GM04504 (cell line): ENCODE data around the gene ZFAND6.

Source experiments
- DNase-seq: peaks from one replicate; pipeline ENCODE4 v3.0.0-alpha.2; 2012; ENCODE audit warnings: low read depth

The ZFAND6 gene

GRCh38 chr15:80171787-80172186 lies 112.3 kb downstream of the ZFAND6 start:
- DNase-seq, result no peak

- no peak for DNase-seq
Measured at GRCh38 chr15:80172401-80172800, 112.9 kb downstream of the ZFAND6 start.

DNA sequence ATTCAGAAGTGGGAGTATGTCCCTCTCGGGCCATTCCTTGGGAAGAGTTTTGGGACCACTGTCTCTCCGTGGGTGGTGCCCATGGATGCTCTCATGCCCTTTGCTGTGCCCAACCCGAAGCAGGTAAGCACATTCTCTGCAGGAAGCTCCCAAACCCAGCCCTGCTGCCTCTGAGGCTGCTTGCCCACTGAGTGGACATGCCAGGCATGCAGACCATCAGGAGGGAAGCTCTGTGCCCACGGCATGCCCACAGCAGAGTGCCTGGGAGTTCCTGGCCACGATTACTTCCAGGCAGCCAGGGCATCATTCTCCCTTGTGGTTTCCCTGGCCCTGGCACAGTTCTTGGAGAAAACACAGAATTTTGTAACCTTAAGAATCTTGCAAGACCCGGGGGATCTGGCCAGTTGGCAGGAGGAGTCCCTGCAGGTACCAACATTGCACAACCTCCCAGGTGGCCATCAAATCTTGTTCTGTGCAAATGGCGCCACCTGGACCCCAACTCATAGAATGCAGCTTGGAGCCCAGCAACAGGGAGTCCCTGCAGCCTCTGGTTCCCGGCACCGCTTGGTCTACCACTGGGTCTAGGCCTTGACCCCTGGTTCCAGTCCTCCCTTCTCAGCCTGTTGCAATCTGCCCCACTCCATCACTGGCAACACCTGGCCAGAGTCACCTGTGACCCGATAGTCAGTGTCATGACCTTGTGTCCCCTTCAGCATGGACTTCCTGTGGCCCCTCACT lies 113.7 kb downstream of the ZFAND6 start:
- no peak for DNase-seq

DNA sequence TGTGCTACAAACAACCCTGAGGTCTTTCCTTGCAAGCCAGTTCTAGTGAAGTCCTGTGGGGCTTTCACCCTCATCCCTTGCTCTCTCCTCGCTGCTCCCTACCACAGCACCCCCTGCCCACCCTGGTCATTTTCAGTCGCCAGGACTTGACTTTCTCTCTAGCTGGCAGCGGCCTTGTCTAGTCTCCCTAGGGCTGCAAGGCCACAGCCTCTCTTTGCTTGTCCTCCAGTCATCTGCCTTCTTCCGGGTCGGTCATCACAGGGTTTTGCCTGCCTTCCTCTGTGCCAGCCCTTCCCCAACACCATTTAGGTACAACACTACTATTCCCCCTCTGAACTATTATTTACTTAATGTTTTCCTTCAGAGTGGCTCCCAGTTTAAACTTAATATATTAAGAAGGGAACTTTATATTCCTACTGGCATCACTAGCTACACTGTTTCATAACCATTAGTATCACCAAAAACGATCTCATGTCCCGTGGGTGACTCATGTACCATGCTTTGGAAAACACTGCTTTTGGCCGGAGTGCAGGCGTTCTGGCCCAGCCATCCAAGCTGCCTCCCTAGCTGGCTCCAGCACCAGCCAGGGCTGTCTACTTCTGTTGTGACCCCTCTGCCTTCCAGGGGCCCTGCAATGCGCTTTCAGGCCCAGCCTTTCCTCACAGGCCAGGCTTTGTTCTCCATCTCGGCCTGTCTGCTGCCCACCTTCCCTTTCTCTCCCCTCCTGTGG lies 114.7 kb downstream of the ZFAND6 start:
- DNase-seq, result peak; percentile 72

- DNase-seq, result no peak
Measured at GRCh38 chr15:80175436-80175835, 116.0 kb downstream of the ZFAND6 start.

DNA sequence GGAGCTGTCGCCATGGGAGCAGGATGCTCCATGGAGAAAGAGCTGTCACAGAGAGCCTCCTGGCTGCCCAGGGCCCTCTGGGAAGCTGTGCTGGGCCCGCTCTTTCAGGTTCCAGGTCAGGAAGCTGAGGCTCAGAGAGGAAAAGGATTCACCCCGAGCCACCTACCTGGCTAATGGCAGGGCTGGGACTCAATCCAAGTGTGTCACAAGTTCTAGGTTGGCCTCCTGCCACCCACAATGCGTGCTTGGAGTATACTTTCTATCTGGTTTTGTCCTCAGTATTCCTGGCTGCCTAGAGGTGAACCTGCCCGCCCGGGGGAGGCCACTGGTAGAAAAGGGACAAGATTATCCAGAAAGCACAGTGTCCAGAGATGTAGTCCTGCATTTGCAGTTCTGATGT lies 117.0 kb downstream of the ZFAND6 start:
- DNase-seq, result no peak

DNA sequence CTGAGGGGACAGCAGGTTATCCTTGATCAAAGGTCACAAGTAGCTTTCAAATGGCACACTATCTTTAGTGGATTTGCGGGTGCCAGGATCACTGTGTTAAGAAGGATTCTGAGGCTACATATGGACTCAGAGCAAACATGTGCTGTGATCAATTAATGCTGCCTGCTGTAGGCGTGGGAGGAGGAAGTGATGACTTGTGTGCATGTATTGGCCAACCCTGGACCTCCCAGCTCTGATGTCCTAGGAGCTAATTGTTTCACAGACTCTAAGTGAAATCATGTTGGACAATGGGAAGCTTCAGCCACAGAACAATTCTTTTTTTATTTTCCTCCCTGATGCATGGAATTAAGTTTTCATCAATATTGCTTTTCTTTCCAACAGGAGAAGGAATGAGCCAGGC lies 117.7 kb downstream of the ZFAND6 start:
- DNase-seq, result no peak

DNA sequence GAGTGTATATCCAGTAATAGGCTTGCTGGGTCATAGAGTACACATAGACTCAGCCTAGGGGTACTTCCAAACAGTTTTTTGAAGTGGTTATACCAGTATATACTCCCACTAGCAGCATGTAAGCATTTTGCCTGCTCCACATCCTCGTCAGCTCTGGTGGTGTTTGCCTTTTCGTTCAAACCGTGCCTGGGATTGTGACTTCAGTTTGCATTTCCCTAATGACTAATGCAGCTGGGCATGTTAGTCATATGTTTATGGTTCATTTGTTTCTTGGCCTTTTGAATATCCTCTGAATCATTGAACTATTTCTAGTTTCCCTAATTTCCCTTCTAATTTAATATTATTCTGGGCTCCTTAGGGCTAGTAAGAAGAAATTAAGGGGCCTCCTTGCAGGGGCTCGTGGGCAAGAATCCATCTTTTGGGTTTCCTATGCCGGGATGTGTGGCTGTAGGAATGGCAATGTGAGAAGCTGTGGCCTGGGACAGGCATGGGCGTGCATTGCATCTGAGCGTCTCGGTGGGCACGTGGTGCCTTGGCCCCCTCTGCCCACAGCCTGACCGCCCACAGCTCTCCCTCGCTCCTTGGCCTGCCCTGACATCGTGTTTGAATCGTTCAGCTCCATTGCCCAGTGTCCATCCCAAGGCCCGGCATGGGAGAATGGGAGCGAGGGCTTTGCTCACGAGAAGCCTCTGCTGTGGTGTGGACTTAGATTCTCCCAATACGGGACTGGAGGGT lies 119.7 kb downstream of the ZFAND6 start:
- peak; percentile 71 for DNase-seq

DNA sequence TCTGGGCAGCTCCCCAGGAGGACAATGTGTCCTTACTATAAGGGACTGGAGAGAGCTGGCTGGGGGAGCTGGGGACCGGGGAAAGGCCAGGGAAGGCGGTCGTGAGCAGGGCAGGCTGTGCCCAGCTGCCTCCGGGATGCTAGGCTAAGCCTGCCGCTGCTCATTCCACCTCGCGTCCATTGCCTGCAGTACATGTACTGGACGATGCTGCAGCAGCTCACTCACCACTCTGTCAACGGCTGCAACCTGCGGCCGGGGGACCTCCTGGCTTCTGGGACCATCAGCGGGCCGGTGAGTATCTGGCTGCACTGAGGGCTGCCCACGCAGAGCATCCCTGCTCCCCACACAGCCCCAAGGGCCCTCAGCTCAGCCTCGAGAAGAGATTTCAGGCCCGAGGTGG lies 120.5 kb downstream of the ZFAND6 start:
- DNase-seq, result no peak

DNA sequence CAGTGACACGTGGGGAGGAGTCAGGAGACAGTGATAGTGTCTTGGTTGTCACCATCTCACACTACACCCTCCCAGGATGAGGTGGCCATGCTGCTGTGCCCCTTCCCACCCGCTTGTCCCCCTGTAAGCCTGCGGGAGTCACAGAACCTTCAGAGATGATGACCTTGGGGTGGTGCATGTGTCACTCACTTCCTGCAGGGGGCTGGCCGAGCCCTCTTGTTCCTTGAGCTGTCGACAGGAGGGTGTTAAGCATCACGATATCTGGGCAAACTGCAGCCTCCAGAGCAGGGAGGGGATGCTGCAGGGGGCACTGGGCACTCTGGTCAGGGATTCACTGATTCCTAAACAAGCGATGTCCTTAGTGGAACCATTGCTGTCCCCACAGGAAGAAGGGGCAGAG lies 121.0 kb downstream of the ZFAND6 start:
- no peak for DNase-seq

GRCh38 chr15:80180986-80181385 lies 121.5 kb downstream of the ZFAND6 start:
- no peak for DNase-seq

DNA sequence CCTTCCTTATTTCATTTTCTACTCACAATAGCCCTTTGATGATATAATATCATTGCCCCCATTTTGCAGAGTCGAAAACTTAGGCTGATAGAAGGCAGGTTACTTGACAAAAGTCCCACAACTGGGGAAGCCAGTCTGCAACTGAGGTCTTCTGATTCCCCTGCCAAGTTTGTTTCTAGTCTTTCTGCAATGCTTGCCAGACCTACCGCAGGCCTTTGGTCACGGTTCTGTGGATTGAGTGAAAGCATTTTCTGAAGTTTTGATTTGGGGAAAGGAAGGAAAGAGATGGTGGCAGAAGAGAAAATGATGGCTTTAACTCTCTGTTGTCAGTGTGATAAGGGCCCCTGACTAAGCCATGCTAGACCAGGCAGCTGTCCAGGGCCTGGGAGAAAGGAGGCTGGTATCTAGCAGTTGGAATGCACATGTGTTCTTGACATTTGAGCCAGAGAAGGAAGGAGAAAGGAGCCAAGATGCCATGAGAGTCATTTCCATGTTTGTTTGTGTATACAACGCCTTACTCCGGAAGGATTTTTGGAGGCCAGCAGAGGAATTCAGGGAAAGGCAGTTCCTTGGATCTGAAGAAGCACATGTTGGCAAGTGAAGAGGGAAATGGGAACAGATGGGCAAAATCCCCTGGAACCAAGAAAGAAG lies 123.3 kb downstream of the ZFAND6 start:
- DNase-seq, result peak; percentile 60

DNA sequence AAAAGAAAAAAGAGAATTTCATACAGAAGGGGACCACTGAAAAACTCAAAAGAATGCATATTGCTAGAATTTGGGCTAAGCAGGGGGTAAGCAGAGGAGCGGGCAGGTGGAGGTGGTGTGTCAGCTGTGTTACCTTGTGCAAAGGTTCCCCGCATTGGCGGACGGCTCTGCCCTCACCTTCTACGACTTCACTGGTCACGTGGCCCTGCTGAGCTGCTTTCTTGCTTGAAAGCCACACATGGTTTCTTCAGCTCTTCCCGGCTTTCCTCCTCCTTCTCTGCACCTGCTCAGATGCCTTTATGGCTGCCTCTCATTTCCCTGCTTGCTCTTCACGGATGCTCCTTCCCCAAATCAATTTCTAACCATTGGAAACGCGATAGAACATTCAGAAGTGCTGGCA lies 123.8 kb downstream of the ZFAND6 start:
- no peak for DNase-seq

GRCh38 chr15:80183886-80184285 lies 124.4 kb downstream of the ZFAND6 start:
- DNase-seq, result no peak

- DNase-seq, result no peak
Measured at GRCh38 chr15:80184554-80184953, 125.1 kb downstream of the ZFAND6 start.

GRCh38 chr15:80185152-80185551 lies 125.7 kb downstream of the ZFAND6 start:
- DNase-seq, result no peak

- DNase-seq, result no peak
Measured at GRCh38 chr15:80186066-80186465, 126.6 kb downstream of the ZFAND6 start.

- no peak for DNase-seq
Measured at GRCh38 chr15:80186597-80186996, 127.1 kb downstream of the ZFAND6 start.
